IMR-90 (cell line): ENCODE measurements around the gene KAZN. TPM values are rescaled to one million over a fixed set of nuclear protein-coding genes. Genes with fewer than 3 reads are reported as not detected.

Experiments used
- ATAC-seq: fragments of 200-7000 bp; cut with Tn5 transposase; 2 replicates; pipeline ENCODE4 v1.9.1; 2020; ENCODE audit warnings: low read depth, mild to moderate bottlenecking, moderate library complexity
- BruUV-seq: library from RNA; stranded (reverse); fragments of 400-500 nt; replicated peaks from 2 replicates; lab custom pipeline; 2021; lab: Mats Ljungman, UMichigan
- CTCF ChIA-PET: fragments of 300-600 bp; formaldehyde crosslinking; extraction: SDS; loops from one replicate; lab custom pipeline; 2021; ENCODE audit warnings: antibody characterized with exemption; lab: Yijun Ruan, JAX
- POLR2A ChIA-PET: fragments of 300-600 bp; sonication (Branson Sonifier 250); formaldehyde crosslinking; loops from one replicate; lab custom pipeline; 2022; ENCODE audit warnings: antibody characterized with exemption; ENCODE audit not compliant: unreplicated experiment; lab: Charles Lee
- DNase-seq: peaks from one replicate; pipeline ENCODE4 v3.0.0; 2013
- H2AFZ ChIP-seq: replicated peaks from 2 replicates; pipeline ENCODE3; 2013; ENCODE audit warnings: low read length, mild to moderate bottlenecking; ENCODE audit not compliant: poor library complexity
- H2AK5ac ChIP-seq: 2 replicates; pipeline ENCODE4 v1.6.1; 2013; ENCODE audit warnings: low read depth, low read length, inconsistent platforms
- H2AK9ac ChIP-seq: replicated peaks from 2 replicates; pipeline ENCODE3; 2013; ENCODE audit warnings: mild to moderate bottlenecking, low read depth, low read length, moderate library complexity; ENCODE audit not compliant: poor library complexity
- H2BK120ac ChIP-seq: 2 replicates; pipeline ENCODE4 v1.6.1; 2013; ENCODE audit warnings: low read depth, low read length, inconsistent platforms
- H2BK15ac ChIP-seq: 3 replicates; pipeline ENCODE4 v1.6.1; 2013; ENCODE audit warnings: low read depth, low read length, inconsistent platforms
- H2BK20ac ChIP-seq: 2 replicates; pipeline ENCODE4 v1.6.1; 2013; ENCODE audit warnings: low read depth, mild to moderate bottlenecking, inconsistent platforms, low read length, moderate library complexity
- H2BK5ac ChIP-seq: 2 replicates; pipeline ENCODE4 v1.6.1; 2013; ENCODE audit warnings: mild to moderate bottlenecking, low read depth, low read length, inconsistent platforms; ENCODE audit not compliant: poor library complexity, severe bottlenecking
- H3K14ac ChIP-seq: replicated peaks from 2 replicates; pipeline ENCODE4 v1.6.1; 2013; ENCODE audit warnings: low read depth, low read length, inconsistent platforms
- H3K18ac ChIP-seq: 2 replicates; pipeline ENCODE4 v1.6.1; 2013; ENCODE audit warnings: low read depth, low read length, control low read depth
- H3K23ac ChIP-seq: 2 replicates; pipeline ENCODE4 v1.6.1; 2013; ENCODE audit warnings: low read depth, low read length, inconsistent platforms
- H3K27ac ChIP-seq: 2 replicates; pipeline ENCODE4 v1.5.1; 2013; ENCODE audit warnings: mild to moderate bottlenecking, control low read depth, low read length; ENCODE audit not compliant: insufficient read depth
- H3K27me3 ChIP-seq: 2 replicates; pipeline ENCODE4 v1.6.1; 2013; ENCODE audit warnings: low read length; ENCODE audit not compliant: control insufficient read depth, insufficient read depth
- H3K36me3 ChIP-seq: 2 replicates; pipeline ENCODE4 v1.6.1; 2013; ENCODE audit warnings: low read length, mixed read lengths; ENCODE audit not compliant: control insufficient read depth, insufficient read depth
- H3K4ac ChIP-seq: 2 replicates; pipeline ENCODE4 v1.6.1; 2013; ENCODE audit warnings: low read depth, low read length, inconsistent platforms
- H3K4me1 ChIP-seq: 2 replicates; pipeline ENCODE4 v1.6.1; 2013; ENCODE audit warnings: low read length, mixed read lengths; ENCODE audit not compliant: control insufficient read depth, insufficient read depth
- H3K4me2 ChIP-seq: 2 replicates; pipeline ENCODE4 v1.6.1; 2013; ENCODE audit warnings: low read depth, mild to moderate bottlenecking, control low read depth, low read length, moderate library complexity
- H3K4me3 ChIP-seq: 2 replicates; pipeline ENCODE4 v1.5.1; 2013; ENCODE audit warnings: low read depth, mild to moderate bottlenecking, control low read depth, low read length, moderate library complexity; ENCODE audit not compliant: insufficient read depth
- H3K56ac ChIP-seq: 2 replicates; pipeline ENCODE4 v1.6.1; 2013; ENCODE audit warnings: low read length, inconsistent platforms; ENCODE audit not compliant: insufficient read depth; ENCODE audit errors: extremely low read depth
- H3K79me1 ChIP-seq, 2 experiments: 2 replicates each; pipeline ENCODE4 v1.6.1; 2013; ENCODE audit warnings: low read length in 2 of 2, inconsistent platforms in 1 of 2, low read depth in 1 of 2
- H3K9ac ChIP-seq: 2 replicates; pipeline ENCODE4 v1.6.1; 2013; ENCODE audit warnings: low read depth, low read length, control low read depth
- H3K9me1 ChIP-seq: 2 replicates; pipeline ENCODE4 v1.6.1; 2013; ENCODE audit warnings: low read length, inconsistent platforms; ENCODE audit not compliant: insufficient read depth
- H3K9me3 ChIP-seq: 2 replicates; pipeline ENCODE4 v1.6.1; 2013; ENCODE audit warnings: low read length; ENCODE audit not compliant: control insufficient read depth, insufficient read depth
- H4K20me1 ChIP-seq: 2 replicates; pipeline ENCODE4 v1.6.1; 2013; ENCODE audit warnings: low read length, inconsistent platforms; ENCODE audit not compliant: insufficient read depth
- H4K5ac ChIP-seq: 2 replicates; pipeline ENCODE4 v1.6.1; 2013; ENCODE audit warnings: mild to moderate bottlenecking, low read depth, low read length, control low read depth
- H4K8ac ChIP-seq, 2 experiments: 2 replicates each; pipeline ENCODE4 v1.6.1; 2013; ENCODE audit warnings: low read depth in 2 of 2, low read length in 2 of 2, control low read depth in 1 of 2, inconsistent platforms in 1 of 2
- H4K91ac ChIP-seq: 2 replicates; pipeline ENCODE4 v1.6.1; 2013; ENCODE audit warnings: low read depth, low read length, inconsistent platforms; ENCODE audit not compliant: insufficient read depth
- BHLHE40 ChIP-seq: fragments of 150-350 bp; IDR thresholded peaks from 2 replicates; pipeline ENCODE4 v1.6.1; 2016; ENCODE audit warnings: mild to moderate bottlenecking, low read depth, low read length
- MXI1 ChIP-seq: IDR thresholded peaks from 2 replicates; pipeline ENCODE4 v1.6.1; 2012; ENCODE audit warnings: low read depth, mild to moderate bottlenecking, low read length, moderate library complexity, borderline replicate concordance
- RAD21 ChIP-seq: IDR thresholded peaks from 2 replicates; pipeline ENCODE4 v1.6.1; 2012; ENCODE audit warnings: low read length, improper control_type of control experiment
- WGBS, 2 experiments: methylation state at CpG; one replicate each; pipeline versions ENCODE4 v1.1.5 to v1.1.7; 2013; ENCODE audit warnings: missing lambda C conversion rate in 2 of 2; ENCODE audit not compliant: insufficient read length in 1 of 2; ENCODE audit errors: extremely low coverage in 2 of 2; 5-methylcytosine and 5-hydroxymethylcytosine counted together
- dilution Hi-C: fragments of 300-500 bp; cut with HindIII; formaldehyde crosslinking; loops from one replicate; pipeline ENCODE4 v1.14.3; 2018; ENCODE audit warnings: low sequenced_read_pairs; ENCODE audit not compliant: unreplicated experiment
- in situ Hi-C: fragments of 300-500 bp; cut with MboI; formaldehyde crosslinking; loops from 3 replicates; pipeline ENCODE4 v1.14.3; 2019; ENCODE audit warnings: low sequenced_read_pairs, inconsistent platforms, mixed read lengths
- intact Hi-C: fragments of 100-400 bp; cut with micrococcal nuclease; formaldehyde crosslinking; loops from 2 replicates; pipeline ENCODE4 v1.10.0; 2022
- polyA plus RNA-seq, 3 experiments: library from polyadenylated mRNA; depleted of rRNA; stranded (reverse); fragments of >200 nt; gene quantifications; 2 replicates each; pipeline ENCODE4 v1.2.3, GENCODE V29; 2012; ENCODE audit warnings: low replicate concordance in 1 of 3
- total RNA-seq: library from RNA; depleted of rRNA; stranded (reverse); fragments of >200 nt; gene quantifications from 2 replicates; pipeline ENCODE4 v1.2.3, GENCODE V29; 2012
- TF ChIP-seq, protein P1 (sequence below): fragments of 150-350 bp; IDR thresholded peaks from 2 replicates; pipeline ENCODE4 v1.6.1; 2017; ENCODE audit warnings: mild to moderate bottlenecking, antibody characterized with exemption, low read length, low read depth

Gene KAZN
- total and polyA plus RNA-seq, 2 of the 4 experiments (the other 2 are of a cell fraction): 5.2 to 10.5 TPM

DNA sequence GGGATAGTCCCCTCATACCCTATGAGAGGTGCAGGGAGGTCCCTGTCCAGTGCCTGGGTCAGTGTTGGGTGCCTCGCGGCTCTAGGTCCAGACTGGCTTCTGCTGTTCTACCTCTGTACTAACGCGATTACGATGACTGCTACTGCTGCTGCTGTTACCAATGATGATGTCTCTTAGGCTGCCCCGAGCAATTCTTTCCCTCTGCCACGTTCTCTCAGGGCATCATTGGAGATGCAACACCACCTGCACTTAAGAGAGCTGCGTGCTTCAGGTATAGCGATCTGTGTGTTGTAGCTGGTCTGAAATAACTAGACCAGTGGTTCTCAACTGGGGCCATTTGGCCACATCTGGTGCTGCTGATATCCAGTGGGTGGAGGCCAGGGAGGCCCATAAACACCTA is 36.9 kb downstream of the KAZN start:
- dilution Hi-C loops (no loop called here), in situ Hi-C loops (no loop called here), intact Hi-C loops (no loop called here)
- Histone ChIP-seq H3K36me3 (no peaks in the 10 kb centered on the region), H2BK120ac (no peak overlapping the region), H2BK20ac (no peak overlapping the region), H3K14ac (no peak overlapping the region), H3K27me3 (no peaks in the 10 kb centered on the region), H3K4me3 (no peak overlapping the region), H3K9me1 (no peaks in the 10 kb centered on the region), H3K4me1 (no peaks in the 10 kb centered on the region), H3K9ac (no peak overlapping the region), H2BK15ac (no peak overlapping the region), H4K8ac (no peak overlapping the region), H3K4me2 (no peak overlapping the region), H2BK5ac (no peak overlapping the region), H4K20me1 (no peaks in the 10 kb centered on the region), H3K4ac (no peak overlapping the region), H3K27ac (no peak overlapping the region), H2AK9ac (no peak overlapping the region), H3K56ac (no peak overlapping the region), H2AFZ (no peak overlapping the region), H4K5ac (no peak overlapping the region), H3K18ac (no peak overlapping the region), H2AK5ac (no peak overlapping the region), H3K23ac (no peak overlapping the region), H3K79me1 (no peaks in the 10 kb centered on the region), H4K91ac (no peak overlapping the region), H3K9me3 (no peaks in the 10 kb centered on the region)
- ChIA-PET POLR2A (no interaction called here), CTCF (no interaction called here)
- no TSS peak for BruUV-seq
- DNase-seq (no peak), ATAC-seq (no peak)
- 40% methylated on average over 2 of the region's 9 CpGs; no CpG with 5 or more reads in 1 of the 2 experiments for WGBS, 2 experiments
- no peak for TF ChIP-seq RAD21
- TF ChIP-seq, protein P1, sequence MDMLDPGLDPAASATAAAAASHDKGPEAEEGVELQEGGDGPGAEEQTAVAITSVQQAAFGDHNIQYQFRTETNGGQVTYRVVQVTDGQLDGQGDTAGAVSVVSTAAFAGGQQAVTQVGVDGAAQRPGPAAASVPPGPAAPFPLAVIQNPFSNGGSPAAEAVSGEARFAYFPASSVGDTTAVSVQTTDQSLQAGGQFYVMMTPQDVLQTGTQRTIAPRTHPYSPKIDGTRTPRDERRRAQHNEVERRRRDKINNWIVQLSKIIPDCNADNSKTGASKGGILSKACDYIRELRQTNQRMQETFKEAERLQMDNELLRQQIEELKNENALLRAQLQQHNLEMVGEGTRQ: no peak
- TF ChIP-seq BHLHE40: no peak
- TF ChIP-seq MXI1: no peak
